EL (cell line): ENCODE results near the gene CSTB.
A peak's percentile ranks its signal among the peaks of the same experiment; 100 is the strongest.

Experiments used
- DNase-seq: peaks from one replicate; pipeline ENCODE4 v3.0.0-alpha.2; 2016

Gene CSTB

DNA sequence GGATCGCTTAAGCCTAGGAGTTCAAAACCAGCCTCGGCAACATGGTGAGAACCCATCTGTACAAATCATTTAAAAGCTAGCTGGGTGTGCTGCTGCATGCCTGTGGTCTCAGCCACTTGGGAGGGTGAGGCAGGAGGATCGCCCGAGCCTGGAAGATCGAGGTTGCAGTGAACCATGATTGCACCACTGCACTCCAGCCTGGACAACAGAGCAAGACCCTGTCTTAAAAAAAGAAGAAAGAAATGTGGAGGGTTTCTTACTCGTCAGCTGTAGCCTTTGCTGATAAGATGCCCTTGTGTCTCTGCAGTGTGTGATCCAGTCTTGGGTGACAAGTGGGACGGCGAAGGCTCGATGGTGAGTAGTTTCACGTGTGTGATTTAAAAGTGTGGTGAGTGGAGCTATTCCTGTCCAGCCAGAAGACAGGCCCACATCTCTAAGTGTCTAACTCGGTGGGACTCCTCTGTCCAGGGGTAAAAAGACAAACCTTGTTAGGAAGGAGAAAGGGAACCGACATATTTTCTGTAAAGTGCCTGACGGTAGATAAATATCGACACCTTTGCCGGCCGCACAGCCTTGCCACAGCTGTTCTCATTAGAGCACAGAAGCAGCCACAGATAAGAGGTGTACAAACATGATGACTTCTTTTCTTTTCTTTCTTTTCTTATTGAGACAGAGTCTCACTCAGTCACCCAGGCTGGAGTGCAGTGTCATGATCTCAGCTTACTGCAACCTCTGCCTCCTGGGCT is 30.2 kb downstream of the CSTB start:
- no peak for DNase-seq

DNA sequence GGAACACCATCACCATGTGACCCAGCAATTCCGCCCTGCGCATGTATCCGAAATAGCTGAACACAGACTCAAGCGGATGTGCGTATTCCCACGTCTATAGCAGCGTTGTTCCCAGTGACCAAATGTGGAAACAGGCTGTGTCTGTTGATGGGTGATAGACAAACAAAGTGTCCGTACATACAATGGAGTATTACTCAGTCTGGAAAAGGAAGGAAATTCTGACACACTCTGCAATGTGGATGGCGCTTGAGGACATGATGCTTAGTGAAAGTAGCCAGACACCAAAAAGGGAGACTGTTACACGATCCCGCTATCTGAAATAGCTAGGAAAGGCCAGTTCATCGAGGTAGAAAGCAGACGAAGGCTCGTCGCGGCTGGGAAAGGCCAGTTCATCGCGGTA is 31.4 kb downstream of the CSTB start:
- DNase-seq = no peak

DNA sequence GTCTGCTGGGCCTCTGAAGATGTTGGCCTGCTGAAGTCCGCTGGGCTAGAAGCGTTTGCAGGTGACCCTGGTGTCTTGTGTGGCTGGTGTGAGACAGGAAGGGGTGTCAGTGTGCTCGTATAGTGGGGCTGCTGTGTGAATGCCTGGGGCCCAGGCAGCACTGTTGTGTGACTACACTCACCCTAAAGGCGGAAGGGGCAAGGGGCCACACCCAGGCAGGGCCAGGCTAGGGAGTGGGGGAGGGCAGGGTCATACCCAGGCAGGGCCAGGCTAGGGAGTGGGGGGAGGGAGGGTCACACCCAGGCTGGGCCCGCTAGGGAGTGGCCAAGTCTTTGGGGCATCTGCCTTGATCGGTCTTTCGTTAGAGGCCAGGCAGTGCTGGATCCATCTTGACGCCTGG is 32.2 kb downstream of the CSTB start:
- DNase-seq = no peak

DNA sequence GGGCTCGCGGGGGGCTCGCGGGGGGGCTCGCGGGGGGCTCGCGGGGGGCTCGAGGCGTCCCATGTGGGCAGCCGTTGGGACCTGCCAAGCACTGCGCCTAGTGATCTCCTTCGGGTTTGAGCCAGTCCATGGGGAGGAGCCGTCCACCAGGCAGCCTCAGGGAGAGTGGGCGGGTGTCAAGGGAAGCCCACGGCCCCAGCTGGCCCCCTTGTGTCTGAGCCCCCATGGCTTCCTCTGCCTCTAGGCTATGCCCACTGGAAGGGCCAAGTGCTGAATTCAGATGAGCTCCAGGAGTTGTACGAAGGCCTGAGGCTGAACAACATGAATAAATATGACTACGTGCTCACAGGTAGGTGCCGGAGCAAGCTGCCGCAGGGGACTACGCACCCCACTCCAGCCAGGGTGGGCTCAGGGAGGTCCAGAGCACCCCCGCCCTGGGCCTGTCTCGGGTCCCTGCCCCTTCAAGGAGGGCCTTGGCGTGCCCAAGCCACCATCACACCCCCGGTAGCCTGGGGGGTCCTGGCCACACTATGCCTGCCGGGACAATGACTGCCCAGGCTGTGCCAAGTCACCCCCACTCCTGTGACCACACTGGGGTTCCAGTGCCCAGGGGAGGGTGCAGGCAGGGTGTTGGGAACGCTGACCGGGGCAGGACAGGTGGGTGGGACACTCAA is 34.5 kb downstream of the CSTB start:
- no peak for DNase-seq

DNA sequence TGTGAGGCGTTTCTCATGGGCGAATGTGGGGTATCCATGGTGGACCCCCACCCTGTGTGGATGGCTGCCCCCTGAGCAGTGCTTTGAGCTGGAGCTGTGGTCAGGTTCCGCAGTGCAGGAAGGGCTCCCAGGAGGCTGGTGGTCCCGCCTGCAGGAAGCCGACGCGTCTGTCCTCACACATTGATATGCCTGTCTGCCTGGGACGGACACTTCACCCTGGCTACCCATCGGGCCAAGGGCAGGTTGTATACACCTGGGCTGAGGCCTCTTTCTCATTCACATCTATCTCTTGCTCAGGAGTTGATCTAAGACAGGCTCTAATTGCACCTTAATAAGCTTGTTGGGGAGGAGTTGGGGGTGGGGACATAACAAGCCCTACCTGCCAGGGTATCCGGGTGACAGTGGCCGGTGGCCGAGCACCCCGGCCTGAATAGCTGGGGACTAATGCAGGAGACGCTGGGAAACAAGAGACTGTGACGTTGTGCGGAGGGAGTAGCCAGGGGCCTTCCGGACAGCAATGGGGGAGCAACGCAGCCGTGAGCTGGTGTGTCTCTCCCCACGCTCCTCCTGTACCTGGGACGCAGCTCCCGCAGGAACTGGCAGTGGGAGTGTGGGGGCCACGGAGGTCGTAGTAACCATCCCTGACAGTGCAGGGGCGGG is 35.5 kb downstream of the CSTB start:
- DNase-seq = no peak

DNA sequence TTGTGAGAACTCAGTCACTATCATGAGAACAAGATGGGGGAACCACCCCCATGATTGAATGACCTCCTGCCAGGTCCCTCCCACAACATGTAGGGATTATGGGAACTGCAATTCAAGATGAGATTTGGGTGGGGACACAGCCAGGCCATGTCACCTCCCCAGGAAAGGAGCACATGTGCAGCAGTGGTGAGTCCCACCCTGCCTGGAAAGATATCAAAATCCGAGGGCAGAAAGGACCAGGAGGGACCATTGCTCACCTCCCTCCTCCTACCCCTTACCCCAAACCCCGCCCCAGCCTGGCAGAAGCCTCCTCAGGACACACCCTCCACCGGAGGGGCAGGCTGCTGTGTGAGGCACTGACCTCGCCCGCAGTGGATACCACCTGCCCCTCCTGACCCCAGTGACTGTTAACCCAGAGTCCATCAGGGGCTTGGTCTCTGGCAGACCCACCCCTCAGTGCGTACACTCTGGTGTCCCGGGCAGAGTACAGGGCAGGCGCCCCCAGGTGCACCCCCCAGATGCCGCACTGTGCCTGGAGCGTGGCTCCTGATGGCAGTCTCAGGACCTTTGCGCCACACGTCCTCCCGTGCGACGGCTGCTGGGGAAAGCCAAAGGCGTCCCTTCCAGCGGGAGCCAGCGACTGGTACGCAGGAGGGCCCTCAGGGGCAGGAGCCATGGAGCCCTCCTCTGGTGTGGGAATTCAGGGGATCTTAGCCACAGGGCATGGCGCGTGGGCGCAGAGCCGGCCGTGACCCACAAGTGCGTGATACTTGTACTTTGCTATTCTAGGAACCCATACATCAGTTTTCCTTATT is 36.3 kb downstream of the CSTB start:
- DNase-seq = no peak

DNA sequence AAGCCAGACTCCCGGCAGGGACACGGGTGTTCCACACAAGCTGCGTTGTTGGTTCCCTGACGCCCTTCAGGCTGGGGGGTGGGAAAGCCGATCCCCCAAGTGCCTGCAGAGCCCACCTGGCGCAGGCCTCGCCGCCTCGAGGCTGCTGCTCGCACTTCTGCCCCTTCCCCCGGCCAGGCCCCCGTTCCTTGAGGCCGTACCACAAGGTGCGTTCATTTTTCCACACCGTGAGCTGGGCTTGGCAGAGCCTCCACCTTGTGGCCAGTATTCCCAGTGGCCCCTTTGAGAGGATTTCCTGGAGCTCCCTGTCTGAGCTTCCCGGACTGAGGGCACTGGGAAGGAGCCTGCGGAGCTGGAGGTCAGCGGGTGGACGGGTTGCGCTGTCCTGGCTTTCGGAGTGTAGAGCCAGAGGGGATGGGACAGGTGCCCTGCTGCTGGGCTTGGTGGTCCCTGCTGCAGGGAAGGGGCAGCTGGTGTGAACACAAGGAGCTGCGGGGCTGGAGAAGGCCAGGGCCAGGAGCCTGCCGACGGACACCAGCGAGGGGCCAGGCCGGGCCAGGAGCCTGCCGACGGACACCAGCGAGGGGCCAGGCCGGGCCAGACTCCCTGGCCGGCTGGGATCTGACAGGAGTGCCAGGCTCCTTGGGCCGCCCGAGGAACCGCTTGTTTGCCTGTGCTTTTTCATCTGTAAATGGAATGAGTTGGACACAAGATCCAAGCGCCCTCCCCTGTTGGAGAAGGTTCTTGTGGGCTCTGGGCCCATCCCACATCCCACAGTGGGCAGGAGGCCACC is 38.8 kb downstream of the CSTB start:
- DNase-seq = no peak

DNA sequence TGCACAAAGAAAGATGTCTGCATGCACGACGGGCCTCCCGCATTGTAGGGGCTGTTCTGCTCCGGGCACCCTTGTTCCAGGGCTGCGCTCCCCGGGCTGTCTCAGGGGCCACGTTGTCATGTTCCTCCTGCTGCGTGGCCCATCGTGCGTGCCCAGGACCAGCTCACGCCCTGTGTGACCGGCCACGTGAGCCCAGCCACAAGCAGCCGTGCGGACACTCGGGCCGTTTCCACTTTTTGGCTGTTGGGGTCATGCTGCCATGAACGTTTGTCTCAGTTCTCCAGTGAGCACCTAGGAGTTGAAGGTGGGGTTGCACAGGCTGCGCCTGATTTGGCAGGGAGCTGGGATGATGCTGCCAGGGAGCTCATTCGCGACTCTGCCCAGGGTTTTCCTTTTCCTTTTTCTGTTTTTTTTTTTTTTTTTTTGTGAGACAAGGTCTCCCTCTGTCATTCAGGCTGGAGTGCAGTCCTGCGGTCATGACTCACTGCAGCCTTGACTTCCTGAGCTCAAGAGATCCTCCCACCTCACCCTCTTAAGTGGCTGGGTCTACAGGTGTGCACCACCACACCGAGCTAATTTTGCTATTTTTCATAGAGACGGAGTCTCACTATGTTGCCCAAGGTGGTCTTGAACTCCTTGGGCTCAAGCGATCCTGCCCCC is 39.8 kb downstream of the CSTB start:
- no peak for DNase-seq

DNA sequence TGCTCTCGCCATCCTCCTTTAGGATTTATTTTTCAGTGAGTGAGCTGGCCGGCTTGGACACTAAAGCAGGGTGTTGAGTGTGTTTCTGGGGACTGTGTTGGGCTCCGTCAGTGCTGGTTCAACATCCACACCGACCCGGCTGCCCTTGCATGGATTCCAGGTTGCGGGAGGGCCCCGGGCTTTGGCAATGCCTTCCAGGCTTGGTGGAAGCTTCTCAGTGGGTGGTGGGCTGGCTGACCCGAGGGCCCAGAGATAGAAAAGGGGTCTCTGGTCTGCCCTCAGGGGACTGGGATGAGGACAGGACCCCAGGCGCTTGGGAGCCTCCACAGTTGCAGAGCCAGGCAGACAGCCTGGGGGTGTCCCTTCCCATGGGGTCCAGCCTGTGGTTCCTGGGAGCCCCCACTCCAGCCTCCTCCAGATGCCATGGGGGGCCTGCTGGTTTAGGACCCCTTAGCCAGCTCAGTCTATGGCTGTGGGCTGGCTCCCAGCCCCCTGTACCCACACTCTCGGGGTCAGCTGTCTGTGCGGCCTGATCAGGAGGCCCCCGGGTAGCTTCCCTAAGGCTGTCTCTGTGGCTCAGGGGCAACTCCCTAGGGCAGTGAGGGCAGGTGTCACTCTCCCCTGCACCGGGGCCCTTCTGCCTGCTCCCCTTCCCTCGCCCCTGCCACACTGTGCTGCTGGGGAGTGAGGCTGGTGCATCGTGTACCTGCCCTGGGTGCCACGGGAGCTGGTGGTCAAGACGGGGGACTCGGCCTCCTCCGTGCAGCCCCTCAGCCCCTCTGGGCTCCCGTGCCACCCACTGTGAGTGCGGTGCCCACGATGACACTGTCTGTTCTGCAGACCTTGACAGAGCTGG is 40.6 kb downstream of the CSTB start:
- no peak for DNase-seq

DNA sequence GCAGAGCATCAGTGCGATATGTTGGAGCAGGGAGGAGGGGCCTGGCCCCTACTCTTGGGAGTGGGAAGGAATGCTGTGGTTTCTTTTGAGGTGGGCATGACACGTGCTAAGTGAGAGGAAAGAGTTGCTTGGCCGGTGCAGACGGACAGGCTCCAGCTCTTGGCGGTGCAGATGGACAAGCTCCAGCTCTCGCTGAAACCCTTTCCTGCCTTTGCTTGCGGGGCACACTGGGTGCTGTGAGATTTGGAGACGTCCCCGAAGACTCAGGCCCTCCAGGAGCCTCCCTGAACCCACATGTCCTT is 41.2 kb downstream of the CSTB start:
- DNase-seq = no peak

DNA sequence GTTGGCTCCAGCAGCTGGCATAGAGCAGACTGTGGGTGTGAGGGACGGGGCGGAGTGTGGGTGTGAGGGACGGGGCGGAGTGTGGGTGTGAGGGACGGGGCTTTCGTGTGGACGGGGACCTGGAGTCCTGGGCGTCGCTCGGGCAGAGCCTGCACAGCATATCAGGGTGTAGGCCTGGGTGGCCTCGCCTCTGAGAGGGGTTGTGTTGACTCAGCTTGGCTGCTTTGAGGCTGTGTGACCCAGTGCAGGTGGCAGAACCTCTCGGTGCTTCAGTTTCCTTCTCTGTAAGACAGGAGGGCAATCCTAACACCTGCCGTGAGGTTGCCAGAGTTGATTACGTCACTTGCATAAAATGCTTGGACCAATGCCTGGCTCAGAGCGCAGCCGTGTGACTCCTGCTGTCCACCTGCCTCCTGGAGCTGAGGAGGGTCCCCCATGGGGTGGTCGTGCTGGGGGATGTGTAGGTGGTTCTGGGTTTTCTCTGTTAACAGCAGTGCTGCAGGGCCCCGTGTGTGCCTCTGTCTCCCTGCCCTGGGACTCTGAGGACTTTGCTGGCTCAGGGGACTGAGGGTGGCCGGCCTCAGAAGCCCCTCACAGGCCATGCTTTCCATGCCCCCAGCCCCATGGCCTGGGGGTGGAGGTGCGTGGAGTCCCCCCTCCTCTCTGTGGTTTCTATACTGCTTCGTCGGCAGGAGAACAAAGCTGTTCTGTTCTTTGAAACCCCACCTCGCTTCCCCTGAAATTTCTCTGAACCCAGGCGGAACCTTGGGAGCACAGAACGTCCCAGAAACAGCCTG is 41.8 kb downstream of the CSTB start:
- DNase-seq = no peak

DNA sequence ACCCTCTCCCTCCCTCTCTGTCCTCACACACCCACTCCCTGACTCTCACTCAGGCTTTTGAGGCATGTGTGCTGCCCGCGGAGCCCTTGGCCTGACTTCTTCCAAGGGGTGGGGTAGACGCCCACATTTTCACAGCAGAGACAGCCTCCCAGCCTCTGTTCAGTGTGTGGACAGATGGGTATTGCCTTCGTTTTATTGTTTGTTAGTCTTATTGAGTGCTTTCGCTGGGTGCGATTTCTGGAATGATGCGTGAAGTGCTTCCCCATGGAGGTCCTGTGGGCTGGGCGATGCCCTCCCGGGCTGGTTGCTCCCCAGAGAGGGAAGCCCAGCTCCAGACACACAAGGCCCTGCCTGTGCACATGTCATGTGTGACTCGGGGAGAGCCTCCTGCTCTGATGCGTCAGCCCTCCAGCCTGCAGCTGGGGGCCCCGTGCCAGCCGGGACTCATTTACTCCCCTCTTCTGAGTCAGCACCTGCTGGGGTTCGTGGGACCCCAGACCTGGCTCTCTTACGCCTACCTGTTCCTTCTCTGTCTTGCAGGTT is 42.5 kb downstream of the CSTB start:
- DNase-seq = peak; percentile 31

DNA sequence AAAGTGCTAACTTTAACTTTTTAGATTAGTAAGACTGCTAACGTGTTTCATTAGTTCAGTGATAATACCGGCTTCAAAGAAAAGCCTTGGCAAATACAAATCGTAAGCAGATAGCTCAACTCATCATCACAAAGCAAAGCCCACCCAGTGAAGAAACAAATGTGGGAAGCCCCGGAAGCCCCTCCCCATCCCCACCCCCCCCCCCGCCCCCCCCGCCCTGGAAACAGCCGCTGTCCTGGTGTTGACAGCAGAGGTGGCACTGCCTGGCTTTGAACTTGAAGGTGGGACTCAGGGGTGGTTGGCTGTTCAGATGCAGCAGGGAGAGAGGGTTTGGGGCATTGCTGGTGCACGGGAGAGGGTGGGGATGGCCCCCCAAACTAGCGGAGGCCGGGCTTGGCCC is 43.0 kb downstream of the CSTB start:
- no peak for DNase-seq

DNA sequence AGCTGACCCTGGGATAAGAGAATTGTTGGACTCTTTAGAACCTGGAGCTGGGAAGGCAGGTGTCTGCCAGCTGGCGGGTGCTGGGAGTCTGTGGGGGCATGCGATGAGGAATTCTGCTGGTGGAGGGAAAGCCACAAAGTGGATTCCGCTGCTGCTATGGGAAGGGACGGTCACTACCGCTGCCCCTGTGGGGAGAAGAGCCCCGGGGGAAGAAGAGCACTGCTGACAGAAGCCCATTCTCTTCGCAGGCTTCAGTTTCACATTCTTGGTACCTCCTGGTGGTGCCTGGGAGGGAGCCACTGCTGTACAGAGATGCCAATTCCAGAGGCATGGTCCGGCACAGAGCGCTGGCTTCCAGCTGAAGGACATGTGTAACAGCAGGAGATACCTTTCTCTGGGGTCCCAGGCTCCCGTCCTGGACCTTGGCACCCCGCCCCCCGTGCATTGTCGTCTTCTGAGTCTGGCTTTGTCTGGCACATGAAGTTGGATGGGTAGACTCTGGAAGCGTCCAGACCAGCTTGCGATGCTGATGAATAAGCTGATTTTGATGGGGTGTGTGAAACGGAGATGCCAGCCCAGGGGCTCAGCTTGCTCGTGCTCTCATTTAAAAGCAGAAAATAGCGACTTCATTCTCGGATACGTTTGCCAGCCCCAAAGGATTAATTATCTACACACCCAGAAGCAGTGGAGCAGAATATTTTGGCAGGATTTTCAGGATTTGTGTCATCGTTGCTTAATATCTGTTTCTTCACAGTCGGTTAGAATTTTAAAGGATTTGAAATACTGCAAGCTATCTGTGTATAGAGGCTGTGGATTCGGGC is 44.0 kb downstream of the CSTB start:
- DNase-seq = no peak

DNA sequence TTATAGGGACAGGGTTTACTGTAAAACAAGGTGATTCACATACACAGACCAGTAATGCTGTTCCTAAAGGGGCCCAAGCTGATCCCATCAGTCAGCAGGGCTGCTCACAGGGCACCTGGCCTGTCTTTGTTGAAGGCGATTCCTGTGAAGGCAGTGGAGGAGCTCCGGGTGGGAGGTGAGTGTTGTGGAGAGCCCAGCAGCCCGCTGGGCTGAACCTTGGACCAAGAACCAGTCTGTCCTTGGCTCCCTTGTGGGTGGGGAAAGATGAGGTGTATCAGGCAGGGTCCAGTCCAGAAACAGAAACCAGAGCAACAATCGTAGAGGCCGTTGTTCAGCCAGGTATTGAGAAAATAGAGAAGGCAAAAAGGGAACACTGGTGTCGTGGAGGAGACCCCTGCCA is 44.6 kb downstream of the CSTB start:
- no peak for DNase-seq

DNA sequence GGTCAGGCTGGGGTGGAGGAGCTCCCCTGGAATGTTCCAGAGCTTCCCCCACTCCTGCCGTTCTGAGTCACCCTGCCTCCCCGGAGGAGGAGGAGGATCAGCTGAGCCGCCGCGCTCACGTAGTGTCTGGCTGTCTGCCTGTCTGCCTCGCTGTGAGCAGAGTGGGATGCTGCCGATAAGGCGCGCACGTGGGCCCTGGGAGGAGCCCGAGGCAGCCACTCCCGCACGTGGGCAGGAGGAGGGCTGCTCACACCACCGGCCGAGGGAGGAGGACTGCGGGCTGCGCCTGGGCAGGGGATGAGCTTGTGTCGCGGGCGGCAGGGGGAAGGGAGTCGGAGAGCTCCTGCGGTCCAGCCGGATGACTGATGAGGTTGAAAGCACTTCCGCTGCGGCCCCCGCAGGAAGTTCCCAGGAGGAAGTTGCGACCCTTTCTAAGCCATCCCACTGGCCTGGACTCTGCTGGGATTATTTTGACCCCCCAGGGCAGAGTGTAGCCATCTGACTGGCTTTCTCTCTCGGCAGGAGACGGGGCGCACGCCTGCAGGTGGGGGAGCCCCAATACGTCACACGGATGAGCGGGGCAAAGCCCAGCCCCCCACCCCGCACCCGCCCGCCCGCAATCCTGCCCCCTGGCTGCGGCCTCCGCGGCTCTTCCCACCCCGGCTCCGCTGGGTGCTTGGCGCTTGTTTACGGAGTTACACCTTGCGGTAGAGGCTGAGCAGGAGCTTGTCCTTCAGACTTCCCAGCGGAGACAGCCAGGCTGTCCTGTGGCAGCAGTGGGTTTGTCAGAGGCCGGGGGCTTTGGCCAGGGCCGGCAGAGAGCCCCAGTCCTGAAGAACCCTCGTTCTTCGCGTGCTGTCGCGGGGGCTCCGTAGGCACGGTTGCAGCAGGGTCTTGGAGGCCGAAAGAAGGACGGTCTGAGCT is 47.4 kb downstream of the CSTB start:
- peak; percentile 99 for DNase-seq

DNA sequence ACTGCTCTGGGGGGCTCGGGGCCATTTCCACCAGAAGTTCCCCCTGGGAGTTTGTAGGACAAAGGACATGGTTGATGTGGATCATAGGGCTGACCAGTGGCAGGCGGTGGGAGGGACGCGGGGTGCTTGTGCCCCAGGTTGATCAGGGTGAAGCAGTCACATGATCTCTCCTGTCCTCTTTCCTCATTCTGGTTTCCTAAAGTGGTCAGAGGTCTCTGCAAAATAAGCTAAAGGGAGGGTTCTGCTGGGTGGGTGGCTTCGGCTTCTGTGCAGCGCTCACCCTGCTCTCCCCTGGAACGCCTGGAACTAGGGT is 48.0 kb downstream of the CSTB start:
- DNase-seq = no peak

DNA sequence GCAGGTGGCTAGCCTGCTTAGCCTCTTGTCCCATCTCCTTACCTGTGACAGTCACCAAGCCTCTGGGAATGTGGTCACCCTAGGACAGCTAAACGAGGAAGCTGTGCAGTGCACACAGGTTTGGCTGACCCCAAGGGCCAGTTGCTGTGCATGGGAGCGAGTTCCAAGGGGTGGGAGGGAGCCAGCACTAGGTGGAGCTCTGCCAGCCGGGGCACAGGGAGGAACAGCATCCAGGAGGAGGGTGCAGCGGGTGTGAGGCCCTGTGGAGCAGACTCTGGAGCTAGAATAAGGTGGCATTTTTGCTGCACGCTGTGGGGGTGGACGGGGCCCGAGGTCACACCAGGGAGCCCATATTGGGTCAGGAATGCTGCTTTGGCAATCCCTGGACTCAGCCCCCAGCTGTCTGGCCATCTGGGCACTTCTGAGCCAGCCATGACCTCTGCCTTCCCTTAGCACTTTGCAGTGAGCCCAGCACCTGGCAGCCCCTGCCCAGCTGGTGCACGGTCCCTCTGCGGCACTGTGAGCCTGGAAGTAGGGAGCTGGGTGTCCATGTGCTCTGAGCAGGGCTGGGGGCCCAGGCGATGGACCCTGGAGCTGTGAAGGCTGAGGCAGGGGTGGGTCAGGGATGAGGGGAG is 48.5 kb downstream of the CSTB start:
- DNase-seq = peak; percentile 56
